Fibroblast of lung (primary cell): ENCODE data around the gene ASIC1. TPM values are rescaled to one million over a fixed set of nuclear protein-coding genes. Genes with fewer than 3 reads are reported as not detected.

Experiments used
- DNase-seq, 2 donors: peaks; one replicate each; pipeline versions ENCODE4 v3.0.0 to v3.0.0-alpha.2; 2010; ENCODE audit warnings: low read depth in 2 of 2
- H2AFZ ChIP-seq: 2 replicates; pipeline ENCODE4 v1.5.1; 2012; ENCODE audit warnings: low read length, control low read depth, inconsistent platforms
- H3K27ac ChIP-seq: 2 replicates; pipeline ENCODE4 v1.5.1; 2011; ENCODE audit warnings: low read length, control low read depth; ENCODE audit not compliant: insufficient read depth
- H3K27me3 ChIP-seq: 2 replicates; pipeline ENCODE4 v1.5.1; 2011; ENCODE audit warnings: mild to moderate bottlenecking, low read length; ENCODE audit not compliant: control insufficient read depth, insufficient read depth
- H3K36me3 ChIP-seq: 2 replicates; pipeline ENCODE4 v1.5.1; 2011; ENCODE audit warnings: low read length; ENCODE audit not compliant: control insufficient read depth, insufficient read depth
- H3K4me1 ChIP-seq: 2 replicates; pipeline ENCODE4 v1.5.1; 2011; ENCODE audit warnings: low read length; ENCODE audit not compliant: control insufficient read depth, insufficient read depth; ENCODE audit errors: extremely low read depth
- H3K4me2 ChIP-seq: 2 replicates; pipeline ENCODE4 v1.5.1; 2011; ENCODE audit warnings: low read length, control low read depth; ENCODE audit not compliant: insufficient read depth; ENCODE audit errors: extremely low read depth
- H3K4me3 ChIP-seq, 4 experiments: fragments of 200-600 bp in 1 of 4; sonication (generic) in 1 of 4; replicated peaks in 1 of 4; 2 replicates each; pipeline ENCODE4 v1.5.1; 2011 to 2016; ENCODE audit warnings: low read length in 4 of 4, low read depth in 3 of 4, mild to moderate bottlenecking in 3 of 4, control low read depth in 2 of 4, inconsistent platforms in 1 of 4, mixed read lengths in 1 of 4; ENCODE audit not compliant: insufficient read depth in 1 of 4; ENCODE audit errors: control extremely low read depth in 1 of 4
- H3K79me2 ChIP-seq: 2 replicates; pipeline ENCODE4 v1.5.1; 2012; ENCODE audit warnings: mild to moderate bottlenecking, low read length, inconsistent platforms; ENCODE audit not compliant: control insufficient read depth, insufficient read depth
- H3K9ac ChIP-seq: 2 replicates; pipeline ENCODE4 v1.5.1; 2011; ENCODE audit warnings: mild to moderate bottlenecking, low read length, control low read depth; ENCODE audit not compliant: insufficient read depth
- H3K9me3 ChIP-seq: 2 replicates; pipeline ENCODE4 v1.5.1; 2012; ENCODE audit warnings: low read depth, low read length; ENCODE audit not compliant: control insufficient read depth, insufficient read depth
- H4K20me1 ChIP-seq: 2 replicates; pipeline ENCODE4 v1.5.1; 2011; ENCODE audit warnings: low read length; ENCODE audit not compliant: control insufficient read depth, insufficient read depth; ENCODE audit errors: extremely low read depth
- CTCF ChIP-seq, 2 donors: IDR thresholded peaks in 1 of 2; conservative IDR thresholded peaks in 1 of 2; 1 replicate in 1 of 2; 2 replicates in 1 of 2; pipeline ENCODE4 v1.5.1; 2011 to 2012; ENCODE audit warnings: low read length in 2 of 2, control low read depth in 1 of 2, inconsistent platforms in 1 of 2, low read depth in 1 of 2, mild to moderate bottlenecking in 1 of 2
- EZH2 ChIP-seq: IDR thresholded peaks from 2 replicates; pipeline ENCODE4 v1.5.1; 2012; ENCODE audit warnings: low read length, control low read depth, mild to moderate bottlenecking; ENCODE audit errors: missing control alignments
- polyA plus RNA-seq, 2 donors: library from polyadenylated mRNA; depleted of rRNA in 1 of 2; stranded (reverse) in 1 of 2; unstranded in 1 of 2; fragments of >200 nt; gene quantifications; 2 replicates each; pipeline ENCODE4 v1.2.1, GENCODE V29; 2011 to 2012; ENCODE audit warnings: missing spikeins in 1 of 2
- total RNA-seq: library from RNA; depleted of rRNA; stranded (reverse); fragments of >200 nt; gene quantifications from 2 replicates; pipeline ENCODE4 v1.2.1, GENCODE V29; 2014

Gene ASIC1
- total and polyA plus RNA-seq, 2 donors (not counting 1 experiment from before 2014, with no cell fraction given) = 1.7 to 3.9 TPM

- Histone ChIP-seq H3K4me2 (peak overlapping the region; percentile 90), H3K4me3 (peak overlapping the region; percentile 52 to 94 (median 74)), H3K9me3 (no peaks in the 10 kb centered on the region), H3K27me3 (no peaks in the 10 kb centered on the region), H3K79me2 (peaks cover 10% of the 10 kb centered on the region), H3K27ac (no peak overlapping the region), H3K4me1 (peaks cover 6% of the 10 kb centered on the region), H2AFZ (no peak overlapping the region), H3K36me3 (peaks cover 13% of the 10 kb centered on the region), H4K20me1 (no peaks in the 10 kb centered on the region), H3K9ac (peak overlapping the region; percentile 32)
- DNase-seq = no peak
- TF ChIP-seq CTCF (conservative IDR thresholded peaks at IDR 0.05 in 1 of 2, IDR thresholded peaks at IDR 0.05 in 1 of 2; ENCODE audit: low read depth in 1 of 2, low read length in 2 of 2) (no peak), EZH2 (no peak)
Measured at GRCh38 chr12:50085615-50086072, 28.2 kb downstream of the ASIC1 start.

GRCh38 chr12:50086148-50086547 is 28.8 kb downstream of the ASIC1 start:
- TF ChIP-seq CTCF (conservative IDR thresholded peaks at IDR 0.05 in 1 of 2, IDR thresholded peaks at IDR 0.05 in 1 of 2; ENCODE audit: low read depth in 1 of 2, low read length in 2 of 2) (no peak), EZH2 (no peak)
- Histone ChIP-seq H3K27me3 (no peaks in the 10 kb centered on the region), H3K9ac (peak overlapping the region; percentile 32), H3K79me2 (peaks cover 10% of the 10 kb centered on the region), H3K27ac (no peak overlapping the region), H3K4me3 (peak overlapping the region; percentile 52 to 94 (median 74)), H2AFZ (no peak overlapping the region), H3K4me2 (peak overlapping the region; percentile 90), H3K36me3 (peaks cover 13% of the 10 kb centered on the region), H4K20me1 (no peaks in the 10 kb centered on the region), H3K9me3 (no peaks in the 10 kb centered on the region), H3K4me1 (peaks cover 6% of the 10 kb centered on the region)
- DNase-seq = no peak

GRCh38 chr12:50087151-50087550 is 29.8 kb downstream of the ASIC1 start:
- H3K4me2 ChIP-seq = no peak overlapping the region
- no peak for TF ChIP-seq CTCF (conservative IDR thresholded peaks at IDR 0.05 in 1 of 2, IDR thresholded peaks at IDR 0.05 in 1 of 2; ENCODE audit: low read depth in 1 of 2, low read length in 2 of 2)
- TF ChIP-seq EZH2 = no peak
- H3K9ac ChIP-seq = no peak overlapping the region
- no peaks in the 10 kb centered on the region for H3K9me3 ChIP-seq
- peaks cover 6% of the 10 kb centered on the region for H3K4me1 ChIP-seq
- H3K79me2 ChIP-seq = peaks cover 10% of the 10 kb centered on the region
- no peaks in the 10 kb centered on the region for H3K27me3 ChIP-seq
- no peak overlapping the region for H2AFZ ChIP-seq
- H3K36me3 ChIP-seq = peaks cover 16% of the 10 kb centered on the region
- H3K27ac ChIP-seq = no peak overlapping the region
- H4K20me1 ChIP-seq = no peaks in the 10 kb centered on the region
- no peak overlapping the region for H3K4me3 ChIP-seq
- DNase-seq = no peak
